Measurements from ENCODE around the gene GSDMA.

GSDMA gene

DNA sequence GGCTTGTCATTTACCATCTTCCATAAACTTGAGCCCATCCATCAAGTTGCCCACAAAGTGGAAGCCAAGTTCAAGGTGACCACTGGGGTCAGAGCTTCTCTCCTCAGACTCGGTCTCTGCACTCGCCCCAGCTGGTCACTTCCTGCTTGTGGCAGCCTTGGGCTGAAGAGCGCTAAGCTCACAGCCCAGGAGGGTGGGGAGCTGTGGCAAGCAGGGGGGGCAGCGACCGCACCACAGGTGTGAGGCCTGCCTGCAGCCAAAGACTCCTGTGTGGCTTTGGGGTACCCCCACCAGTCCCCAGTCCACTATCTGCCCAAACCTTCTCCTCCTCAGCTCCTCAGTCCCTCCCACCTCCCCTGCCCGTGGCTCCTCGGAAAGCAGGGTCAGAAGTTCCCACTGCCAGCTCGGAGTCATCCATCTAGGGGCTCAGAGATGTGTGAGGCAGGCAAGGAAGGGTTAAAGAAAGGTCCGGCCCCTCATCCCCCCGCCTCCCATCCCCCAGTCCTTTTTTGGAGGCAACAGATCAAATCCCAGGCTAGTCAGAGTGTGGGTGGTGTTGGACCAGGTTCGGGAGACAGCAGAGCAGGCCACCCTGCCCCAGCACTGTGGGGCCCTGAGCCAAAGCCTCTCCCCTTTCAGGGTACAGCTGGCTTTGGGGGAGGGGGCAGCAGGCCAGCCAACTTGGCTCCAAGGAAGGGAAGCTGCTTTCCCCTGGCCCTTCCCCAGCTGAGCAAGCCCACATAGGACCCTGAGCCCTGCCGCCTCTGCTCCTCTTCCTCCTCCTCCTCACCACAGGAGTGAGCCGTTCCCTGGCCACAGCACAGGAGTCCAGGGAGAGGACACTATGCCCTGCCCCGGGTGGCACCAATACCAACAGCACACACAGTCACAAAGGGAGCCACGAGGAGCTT, 55.7 kb downstream of the GSDMA start:
- Histone ChIP-seq H3K23ac (ENCODE audit: low read length in 2 of 2) (no peak overlapping the region), H3K36me3 (ENCODE audit: control insufficient read depth in 1 of 2, insufficient read depth in 2 of 2, low read depth in 1 of 2, low read length in 2 of 2) (peaks cover 16 to 47% of the 10 kb centered on the region in 2 experiments), H3K14ac (ENCODE audit: low read length in 2 of 2) (peak overlapping the region in 1 of 2 experiments; percentile 26), H2BK5ac (ENCODE audit: low read depth, low read length, poor library complexity, severe bottlenecking) (no peak overlapping the region), H4K8ac (ENCODE audit: low read length) (peak overlapping the region; percentile 9), H2BK15ac (ENCODE audit: low read depth, poor library complexity, severe bottlenecking) (no peak overlapping the region), H3K27ac (ENCODE audit: low read length, poor library complexity, severe bottlenecking) (peak overlapping the region; percentile 34), H3K79me1 (replicated peaks; ENCODE audit: low read length, poor library complexity, severe bottlenecking) (no peaks in the 10 kb centered on the region), H2BK12ac (ENCODE audit: low read length in 2 of 2) (peak overlapping the region in 1 of 2 experiments; percentile 15), H3K27me3 (ENCODE audit: control insufficient read depth in 1 of 2, insufficient read depth in 1 of 2, low read length in 2 of 2) (no peaks in the 10 kb centered on the region), H2BK120ac (ENCODE audit: low read depth, low read length) (no peak overlapping the region), H3K4me3 (ENCODE audit: insufficient read depth in 1 of 2, low read depth in 1 of 2, low read length in 2 of 2) (peak overlapping the region in 1 of 2 experiments; percentile 38), H2AK5ac (ENCODE audit: low read length, severe bottlenecking) (peak overlapping the region; percentile 75), H3K4ac (ENCODE audit: low read depth in 1 of 2, low read length in 2 of 2) (peak overlapping the region in 1 of 2 experiments; percentile 40), H4K91ac (ENCODE audit: low read length) (peak overlapping the region; percentile 19), H2AFZ (ENCODE audit: low read depth, low read length) (no peak overlapping the region), H3K4me2 (ENCODE audit: low read length, poor library complexity, severe bottlenecking) (no peak overlapping the region), H3K9ac (ENCODE audit: low read length) (peak overlapping the region; percentile 51), H3K9me3 (ENCODE audit: control insufficient read depth, low read length) (no peaks in the 10 kb centered on the region), H3K4me1 (ENCODE audit: control insufficient read depth, insufficient read depth, low read depth, low read length) (peaks cover 61% of the 10 kb centered on the region), H3K18ac (ENCODE audit: low read depth in 1 of 2, low read length in 2 of 2) (peak overlapping the region in 1 of 2 experiments; percentile 78)
- DNase-seq = no peak
- 54% methylated on average over 11 of the region's 15 CpGs for WGBS

DNA sequence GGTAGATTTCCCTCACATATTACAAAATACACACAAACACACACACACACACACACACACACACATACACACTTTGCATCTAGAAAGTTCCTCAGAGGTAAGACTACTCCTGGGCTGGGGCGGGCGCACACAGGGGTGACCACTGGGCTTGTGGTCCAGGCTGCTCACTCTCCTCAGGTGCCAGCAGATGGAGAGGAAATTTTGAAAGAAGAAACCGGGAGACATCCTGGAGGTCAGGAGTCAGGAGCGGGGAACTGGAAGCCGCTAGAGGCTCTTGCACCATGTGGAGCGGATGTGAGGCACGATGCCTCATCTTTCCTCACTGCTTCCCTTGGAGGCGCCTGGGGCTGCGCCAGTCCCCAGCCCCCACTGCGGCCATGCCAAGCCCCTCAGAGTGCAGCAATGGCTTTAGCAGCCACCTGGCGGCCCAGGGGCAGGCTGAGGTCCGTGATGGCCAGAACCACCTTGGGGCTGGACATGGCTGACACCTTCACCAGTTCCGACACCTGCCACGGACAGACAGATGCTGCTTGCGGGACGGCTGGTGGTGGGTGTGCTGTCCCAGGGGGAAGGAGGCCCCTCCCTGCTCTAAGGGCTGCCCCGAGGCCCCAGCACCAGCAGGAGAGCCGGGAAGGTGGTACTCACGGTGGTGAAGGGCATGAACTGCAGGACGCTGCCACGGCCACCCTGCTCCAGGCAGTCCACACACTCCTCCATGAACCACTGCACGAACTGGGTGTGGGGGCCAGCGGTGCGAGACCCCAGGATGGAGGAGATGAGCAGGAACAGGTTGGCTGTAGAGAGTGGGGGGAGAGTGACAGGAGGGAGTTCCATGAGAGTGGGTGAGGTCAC, 56.6 kb downstream of the GSDMA start:
- H3K4ac ChIP-seq (ENCODE audit: low read depth in 1 of 2, low read length in 2 of 2) = no peak overlapping the region
- no peak overlapping the region for H3K23ac ChIP-seq (ENCODE audit: low read length in 2 of 2)
- peak overlapping the region; percentile 51 for H3K9ac ChIP-seq (ENCODE audit: low read length)
- H3K4me3 ChIP-seq (ENCODE audit: insufficient read depth in 1 of 2, low read depth in 1 of 2, low read length in 2 of 2) = peak overlapping the region in 1 of 2 experiments; percentile 38
- peaks cover 62% of the 10 kb centered on the region for H3K4me1 ChIP-seq (ENCODE audit: control insufficient read depth, insufficient read depth, low read depth, low read length)
- no peak overlapping the region for H4K91ac ChIP-seq (ENCODE audit: low read length)
- no peaks in the 10 kb centered on the region for H3K79me1 ChIP-seq (replicated peaks; ENCODE audit: low read length, poor library complexity, severe bottlenecking)
- H3K27ac ChIP-seq (ENCODE audit: low read length, poor library complexity, severe bottlenecking) = peak overlapping the region; percentile 34
- WGBS = 90% methylated on average over 24 of the region's 24 CpGs
- H3K14ac ChIP-seq (ENCODE audit: low read length in 2 of 2) = no peak overlapping the region
- no peaks in the 10 kb centered on the region for H3K9me3 ChIP-seq (ENCODE audit: control insufficient read depth, low read length)
- H2BK5ac ChIP-seq (ENCODE audit: low read depth, low read length, poor library complexity, severe bottlenecking) = no peak overlapping the region
- peaks cover 16 to 47% of the 10 kb centered on the region in 2 experiments for H3K36me3 ChIP-seq (ENCODE audit: control insufficient read depth in 1 of 2, insufficient read depth in 2 of 2, low read depth in 1 of 2, low read length in 2 of 2)
- no peak overlapping the region for H2BK15ac ChIP-seq (ENCODE audit: low read depth, poor library complexity, severe bottlenecking)
- H2BK120ac ChIP-seq (ENCODE audit: low read depth, low read length) = no peak overlapping the region
- H2BK12ac ChIP-seq (ENCODE audit: low read length in 2 of 2) = peak overlapping the region in 1 of 2 experiments; percentile 49
- H3K4me2 ChIP-seq (ENCODE audit: low read length, poor library complexity, severe bottlenecking) = no peak overlapping the region
- H2AFZ ChIP-seq (ENCODE audit: low read depth, low read length) = no peak overlapping the region
- no peak overlapping the region for H3K18ac ChIP-seq (ENCODE audit: low read depth in 1 of 2, low read length in 2 of 2)
- H4K8ac ChIP-seq (ENCODE audit: low read length) = no peak overlapping the region
- H2AK5ac ChIP-seq (ENCODE audit: low read length, severe bottlenecking) = peak overlapping the region; percentile 75
- DNase-seq = no peak
- no peaks in the 10 kb centered on the region for H3K27me3 ChIP-seq (ENCODE audit: control insufficient read depth in 1 of 2, insufficient read depth in 1 of 2, low read length in 2 of 2)

DNA sequence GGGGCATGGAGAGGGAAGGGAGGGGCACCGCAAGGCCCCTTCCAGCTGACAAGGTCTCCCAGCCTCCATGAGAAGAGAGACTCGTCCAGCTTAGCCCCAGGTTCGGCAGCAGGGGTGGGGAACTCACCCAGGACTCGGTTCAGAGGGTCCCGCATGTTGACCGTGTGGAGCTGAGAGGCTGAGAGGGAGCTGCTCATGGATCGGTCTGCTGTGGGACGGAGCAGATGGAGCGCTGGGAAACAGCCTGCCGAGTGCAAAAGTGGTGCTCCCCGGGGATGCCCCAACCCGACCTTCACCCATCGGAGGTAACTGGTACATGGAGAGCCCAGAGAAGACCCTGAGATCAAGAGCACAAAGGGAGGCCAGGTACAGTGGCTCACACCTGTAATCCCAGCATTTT, 57.3 kb downstream of the GSDMA start:
- no peak overlapping the region for H3K4ac ChIP-seq (ENCODE audit: low read depth in 1 of 2, low read length in 2 of 2)
- no peaks in the 10 kb centered on the region for H3K27me3 ChIP-seq (ENCODE audit: control insufficient read depth in 1 of 2, insufficient read depth in 1 of 2, low read length in 2 of 2)
- no peak overlapping the region for H2BK12ac ChIP-seq (ENCODE audit: low read length in 2 of 2)
- no peak overlapping the region for H2AK5ac ChIP-seq (ENCODE audit: low read length, severe bottlenecking)
- peaks cover 59% of the 10 kb centered on the region for H3K4me1 ChIP-seq (ENCODE audit: control insufficient read depth, insufficient read depth, low read depth, low read length)
- H3K9ac ChIP-seq (ENCODE audit: low read length) = peak overlapping the region; percentile 8
- H2BK15ac ChIP-seq (ENCODE audit: low read depth, poor library complexity, severe bottlenecking) = peak overlapping the region; percentile 52
- no peak overlapping the region for H3K18ac ChIP-seq (ENCODE audit: low read depth in 1 of 2, low read length in 2 of 2)
- no peak overlapping the region for H2AFZ ChIP-seq (ENCODE audit: low read depth, low read length)
- no peak overlapping the region for H3K23ac ChIP-seq (ENCODE audit: low read length in 2 of 2)
- DNase-seq = no peak
- no peak overlapping the region for H3K4me3 ChIP-seq (ENCODE audit: insufficient read depth in 1 of 2, low read depth in 1 of 2, low read length in 2 of 2)
- H3K36me3 ChIP-seq (ENCODE audit: control insufficient read depth in 1 of 2, insufficient read depth in 2 of 2, low read depth in 1 of 2, low read length in 2 of 2) = peaks cover 16 to 47% of the 10 kb centered on the region in 2 experiments
- H2BK120ac ChIP-seq (ENCODE audit: low read depth, low read length) = no peak overlapping the region
- H2BK5ac ChIP-seq (ENCODE audit: low read depth, low read length, poor library complexity, severe bottlenecking) = no peak overlapping the region
- 96% methylated on average over 13 of the region's 13 CpGs for WGBS
- H3K27ac ChIP-seq (ENCODE audit: low read length, poor library complexity, severe bottlenecking) = no peak overlapping the region
- H4K8ac ChIP-seq (ENCODE audit: low read length) = no peak overlapping the region
- H3K14ac ChIP-seq (ENCODE audit: low read length in 2 of 2) = no peak overlapping the region
- no peaks in the 10 kb centered on the region for H3K9me3 ChIP-seq (ENCODE audit: control insufficient read depth, low read length)
- no peak overlapping the region for H4K91ac ChIP-seq (ENCODE audit: low read length)
- no peaks in the 10 kb centered on the region for H3K79me1 ChIP-seq (replicated peaks; ENCODE audit: low read length, poor library complexity, severe bottlenecking)
- H3K4me2 ChIP-seq (ENCODE audit: low read length, poor library complexity, severe bottlenecking) = no peak overlapping the region
